Uterine smooth muscle cell (primary cell): ENCODE results near the gene MRPL42. TPM values are rescaled to one million over a fixed set of nuclear protein-coding genes. Genes with fewer than 3 reads are reported as not detected.

Experiments
- total RNA-seq: library from RNA; depleted of rRNA; stranded (reverse); fragments of >200 nt; gene quantifications from 2 replicates; pipeline ENCODE4 v1.2.3, GENCODE V29; 2014

The MRPL42 gene
- 67.7 and 119 TPM in 2 replicates for total RNA-seq

GRCh38 chr12:93467351-93468007, at the start of gene MRPL42:
MRPL42 (plus strand) TSS chr12:93467514; CDS start chr12:93469286, 1,772 bp downstream.

GRCh38 chr12:93441617-93442410, 25.5 kb upstream of the MRPL42 start, which contains the start of gene UBE2N:
UBE2N (minus strand) TSS chr12:93441947; CDS start chr12:93441884, 63 bp downstream.

Other genes with a start within 250 kb of the MRPL42 start
- 57.1 and 73.5 TPM in 2 replicates for gene NUDT4, start 89.6 kb upstream of the MRPL42 start, total RNA-seq
- gene UBE2N, start 25.6 kb upstream of the MRPL42 start, total RNA-seq: 50.2 and 65.6 TPM in 2 replicates
- gene SOCS2, start 105.2 kb downstream of the MRPL42 start, total RNA-seq: 18.4 and 18.5 TPM in 2 replicates
- 14.7 and 15.4 TPM in 2 replicates for gene CRADD, start 209.9 kb downstream of the MRPL42 start, total RNA-seq